ENCODE results near the gene MAN1C1.
A peak's percentile ranks its signal among the peaks of the same experiment; 100 is the strongest.
"Not testable (repeated sequence)": the region's sequence is repeated elsewhere in the genome, so short reads cannot be mapped to it uniquely, and the experiment has no call there.

Gene MAN1C1

GRCh38 chr1:25626018-25626417 is 9.4 kb downstream of the MAN1C1 start:
- Histone ChIP-seq H3K27ac (no peak overlapping the region), H3K4me3 (no peak overlapping the region)
- DNase-seq (ENCODE audit: low spot score), result no peak
- no peak for TF ChIP-seq CTCF (IDR thresholded peaks at IDR 0.05)

- H3K4me3 ChIP-seq, result no peak overlapping the region
- no peak overlapping the region for H3K27ac ChIP-seq
- no peak for DNase-seq (ENCODE audit: low spot score)
- no peak for TF ChIP-seq CTCF (IDR thresholded peaks at IDR 0.05)
Observed at GRCh38 chr1:25628741-25629421, 12.3 kb downstream of the MAN1C1 start.

- no peak for DNase-seq (ENCODE audit: low spot score)
- no peak overlapping the region for H3K4me3 ChIP-seq
- H3K27ac ChIP-seq, result no peak overlapping the region
- TF ChIP-seq CTCF (IDR thresholded peaks at IDR 0.05), result no peak
Observed at GRCh38 chr1:25629836-25630235, 13.2 kb downstream of the MAN1C1 start.

GRCh38 chr1:25631750-25632485 is 15.3 kb downstream of the MAN1C1 start:
- Histone ChIP-seq H3K4me3 (peak overlapping the region; percentile 56), H3K27ac (peak overlapping the region in 1 of 2 donors; percentile 71)
- peak; percentile 64 for DNase-seq (ENCODE audit: low spot score)
- no peak for TF ChIP-seq CTCF (IDR thresholded peaks at IDR 0.05)

GRCh38 chr1:25634066-25634465 is 17.5 kb downstream of the MAN1C1 start:
- DNase-seq (ENCODE audit: low spot score), result no peak
- no peak overlapping the region for H3K27ac ChIP-seq
- no peak for TF ChIP-seq CTCF (IDR thresholded peaks at IDR 0.05)
- H3K4me3 ChIP-seq, result no peak overlapping the region

- no peak overlapping the region for H3K27ac ChIP-seq
- no peak overlapping the region for H3K4me3 ChIP-seq
- no peak for TF ChIP-seq CTCF (IDR thresholded peaks at IDR 0.05)
- DNase-seq (ENCODE audit: low spot score), result no peak
Observed at GRCh38 chr1:25634896-25635295, 18.3 kb downstream of the MAN1C1 start.

- not testable (repeated sequence) for H3K27ac ChIP-seq; DNase-seq (ENCODE audit: low spot score); H3K4me3 ChIP-seq
Observed at GRCh38 chr1:25636141-25636540, 19.6 kb downstream of the MAN1C1 start.

Measured in coronary artery (tissue), 2 donors.